Measurements from ENCODE around the gene SPDYA. TPM values are rescaled to one million over a fixed set of nuclear protein-coding genes. Genes with fewer than 3 reads are reported as not detected.
"Not testable (repeated sequence)": the region's sequence is repeated elsewhere in the genome, so short reads cannot be mapped to it uniquely, and the experiment has no call there.

SPDYA gene
- not detected for polyA plus RNA-seq

- no peak within 1 kb of the TSS for H3K27ac ChIP-seq (ENCODE audit: low read depth, low read length)
- 4% methylated on average over 83 to 97 of the region's 97 CpGs for WGBS, 3 donors
Measured at GRCh38 chr2:28810384-28811285, at the start of gene SPDYA. TSS of gene SPDYA (plus strand) at chr2:28810834. CDS start at chr2:28816015, 5,181 bp downstream.

GRCh38 chr2:28761420-28761819, 49.2 kb upstream of the SPDYA start:
- WGBS, 3 donors, result 80 to 89% (median 82%) methylated on average over 3 of the region's 3 CpGs
- H3K27ac ChIP-seq (ENCODE audit: low read depth, low read length), result no peak overlapping the region

DNA sequence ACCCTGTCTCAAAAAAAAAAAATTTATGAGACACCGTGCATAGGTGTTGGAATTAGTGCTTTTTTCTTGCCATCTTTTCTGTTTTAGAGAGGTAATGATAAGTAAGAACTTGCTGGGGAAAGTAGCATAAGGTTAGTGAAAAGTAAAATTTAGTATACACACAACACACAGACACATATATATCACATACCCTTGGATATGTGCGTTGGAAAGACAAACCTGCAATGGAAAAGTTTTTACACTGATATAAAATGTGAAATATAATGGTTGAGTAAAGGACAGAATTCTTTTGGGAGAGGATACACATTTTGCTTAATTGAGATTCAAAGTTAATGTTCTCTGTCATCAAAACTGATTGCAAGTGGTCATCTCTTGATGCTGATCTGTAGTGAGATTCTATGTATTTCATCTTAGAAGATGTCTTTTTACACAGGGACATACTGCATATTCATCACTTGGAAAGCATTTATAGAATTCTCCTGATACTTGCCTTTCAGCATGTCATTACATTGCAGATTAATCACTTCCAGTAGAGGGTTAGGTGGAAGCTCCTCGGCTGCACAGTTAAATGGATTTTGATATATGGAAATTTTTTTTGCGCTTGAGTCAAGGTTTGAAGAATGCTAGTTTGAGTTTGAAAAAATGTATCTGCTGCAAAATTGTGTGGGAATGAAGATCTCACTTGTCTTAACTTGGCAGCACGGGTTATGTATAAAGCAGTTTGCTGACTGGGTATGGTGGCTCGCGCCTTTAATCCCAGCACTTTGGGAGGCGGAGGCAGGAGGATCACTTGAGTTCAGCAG, 45.5 kb upstream of the SPDYA start:
- WGBS, 3 donors, result 79 to 84% (median 84%) methylated on average over 8 of the region's 8 CpGs
- no peak overlapping the region for H3K27ac ChIP-seq (ENCODE audit: low read depth, low read length)

DNA sequence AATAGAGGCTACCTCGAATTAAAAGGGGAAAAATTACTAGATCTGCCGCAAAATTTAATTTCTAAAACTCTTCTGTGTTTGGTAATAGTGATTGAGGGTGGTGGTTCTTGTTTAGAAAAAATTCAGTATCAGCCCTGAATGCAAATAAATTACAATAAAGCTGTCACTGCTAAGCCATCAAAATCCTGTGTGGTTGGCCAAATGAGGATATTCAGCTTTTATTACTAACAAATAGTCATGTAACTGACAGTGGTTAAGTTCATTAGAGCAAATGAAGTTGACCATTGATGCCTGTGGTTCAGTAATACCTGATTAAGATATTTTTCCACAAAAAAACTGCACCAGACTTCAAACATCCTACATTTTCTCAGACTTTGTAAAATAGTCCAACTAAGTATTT, 44.6 kb upstream of the SPDYA start:
- no peak overlapping the region for H3K27ac ChIP-seq (ENCODE audit: low read depth, low read length)
- 88 to 95% (median 88%) methylated on average over 2 of the region's 2 CpGs for WGBS, 3 donors

DNA sequence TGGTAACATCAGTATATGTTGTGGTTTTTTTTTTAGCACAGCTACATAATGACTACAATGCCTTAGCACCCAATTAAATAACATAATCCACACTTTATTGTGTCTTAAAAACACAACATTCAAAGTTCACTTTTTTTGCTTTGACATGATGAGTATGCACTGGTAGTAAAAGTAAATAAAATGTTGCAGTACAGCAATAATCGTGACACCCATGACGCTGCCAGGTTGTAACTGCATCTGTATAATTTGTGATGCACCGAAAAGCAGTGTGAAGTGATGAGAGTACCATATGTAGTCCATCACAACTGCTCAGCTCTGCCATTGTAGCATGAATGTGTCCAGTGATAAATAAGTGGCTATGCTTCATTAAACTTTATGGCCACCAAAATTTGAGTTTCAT, 43.3 kb upstream of the SPDYA start:
- H3K27ac ChIP-seq (ENCODE audit: low read depth, low read length), result no peak overlapping the region
- 80 to 89% (median 80%) methylated on average over 3 of the region's 3 CpGs for WGBS, 3 donors

GRCh38 chr2:28768422-28768821, 42.2 kb upstream of the SPDYA start:
- no peak overlapping the region for H3K27ac ChIP-seq (ENCODE audit: low read depth, low read length)

DNA sequence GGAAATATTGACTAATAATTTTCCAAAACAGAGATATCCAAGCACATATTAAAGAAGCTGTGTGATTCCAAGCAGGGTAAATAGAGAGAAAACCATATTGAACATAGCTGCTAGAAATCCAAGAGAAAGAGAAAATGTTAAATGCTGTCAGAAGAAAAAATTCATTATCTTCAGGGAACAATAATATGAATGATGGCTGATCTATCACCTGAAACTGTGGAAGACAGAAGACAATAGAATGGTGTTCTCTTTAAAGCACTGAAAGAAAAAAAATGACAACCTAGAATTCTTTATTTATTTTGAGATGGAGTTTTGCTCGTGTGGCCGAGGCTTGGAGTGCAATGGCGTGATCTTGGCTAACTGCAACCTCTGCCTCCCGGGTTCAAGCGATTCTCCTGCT, 41.7 kb upstream of the SPDYA start:
- WGBS, 3 donors, result 90 to 97% (median 95%) methylated on average over 5 of the region's 5 CpGs

GRCh38 chr2:28772351-28772750, 38.3 kb upstream of the SPDYA start:
- no peak overlapping the region for H3K27ac ChIP-seq (ENCODE audit: low read depth, low read length)
- 79 to 95% (median 87%) methylated on average over 2 of the region's 2 CpGs for WGBS, 3 donors

More for the DNA sequence above, 41.7 kb upstream of the SPDYA start:
- H3K27ac ChIP-seq (ENCODE audit: low read depth, low read length), result no peak overlapping the region

DNA sequence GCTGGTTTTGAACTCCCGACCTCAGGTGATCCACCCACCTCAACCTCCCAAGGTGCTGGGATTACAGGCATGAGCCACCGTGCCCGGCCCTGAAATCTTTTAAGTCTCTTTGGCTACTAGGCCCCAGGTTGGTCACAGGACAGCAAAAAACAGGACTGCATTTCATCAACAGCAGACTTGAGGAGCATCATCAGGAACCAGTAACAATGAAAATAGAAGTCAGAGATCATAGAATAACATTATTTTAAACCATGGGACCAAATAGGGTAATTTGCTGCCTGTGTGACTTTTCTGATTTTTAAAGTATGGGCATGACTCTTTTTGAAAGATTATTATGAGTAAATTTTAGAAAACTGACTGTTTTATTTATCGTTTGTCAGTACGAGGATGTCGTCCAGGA, 34.2 kb upstream of the SPDYA start:
- WGBS, 3 donors, result 84 to 93% (median 86%) methylated on average over 6 of the region's 6 CpGs
- H3K27ac ChIP-seq (ENCODE audit: low read depth, low read length), result no peak overlapping the region

- 91 to 95% (median 93%) methylated on average over 5 of the region's 5 CpGs for WGBS, 3 donors
Measured at GRCh38 chr2:28778392-28778791, 32.2 kb upstream of the SPDYA start.

DNA sequence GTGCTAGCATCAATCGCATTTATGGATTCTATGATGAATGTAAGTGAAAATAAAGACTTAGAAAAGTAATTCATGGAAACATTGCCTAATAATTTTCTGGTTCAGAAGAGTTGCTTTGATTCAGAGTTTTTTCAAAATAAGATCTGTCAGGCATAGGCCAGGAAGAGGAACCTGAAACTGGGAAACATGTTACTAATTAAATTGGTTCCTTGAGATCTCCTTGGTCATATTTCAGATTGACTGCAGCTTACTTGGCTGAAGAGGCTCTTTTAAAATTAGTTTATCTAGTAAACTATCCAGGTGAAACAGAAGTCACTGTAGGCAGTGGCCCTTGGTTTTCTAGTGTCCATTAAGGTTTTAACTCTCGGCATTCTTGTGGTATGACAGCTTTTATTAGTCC, 31.6 kb upstream of the SPDYA start:
- H3K27ac ChIP-seq (ENCODE audit: low read depth, low read length), result no peak overlapping the region

More at GRCh38 chr2:28778392-28778791, 32.2 kb upstream of the SPDYA start:
- H3K27ac ChIP-seq (ENCODE audit: low read depth, low read length), result no peak overlapping the region

DNA sequence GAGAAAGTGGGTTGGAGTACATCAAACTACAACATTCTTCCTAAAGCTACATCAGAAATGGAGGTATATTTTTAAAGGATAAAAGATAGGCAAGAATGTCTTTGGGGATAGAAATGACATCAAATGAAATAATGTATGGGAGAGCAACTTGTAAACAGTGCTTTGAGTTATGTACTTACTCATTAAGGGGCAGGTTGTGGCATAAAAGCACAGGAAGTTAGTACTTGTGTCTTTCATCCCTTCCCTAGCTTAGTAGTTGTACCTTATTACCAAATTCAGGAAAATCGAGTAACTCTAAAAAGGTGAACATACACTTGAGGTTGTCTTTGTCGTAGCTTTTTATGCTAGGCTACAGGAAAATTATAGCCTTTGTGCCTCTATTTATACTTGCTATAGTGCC, 30.1 kb upstream of the SPDYA start:
- H3K27ac ChIP-seq (ENCODE audit: low read depth, low read length), result no peak overlapping the region
- 78 to 84% (median 82%) methylated on average over 2 of the region's 2 CpGs for WGBS, 3 donors

More for the DNA sequence above, 31.6 kb upstream of the SPDYA start:
- 93 to 96% (median 93%) methylated on average over 2 of the region's 2 CpGs for WGBS, 3 donors

DNA sequence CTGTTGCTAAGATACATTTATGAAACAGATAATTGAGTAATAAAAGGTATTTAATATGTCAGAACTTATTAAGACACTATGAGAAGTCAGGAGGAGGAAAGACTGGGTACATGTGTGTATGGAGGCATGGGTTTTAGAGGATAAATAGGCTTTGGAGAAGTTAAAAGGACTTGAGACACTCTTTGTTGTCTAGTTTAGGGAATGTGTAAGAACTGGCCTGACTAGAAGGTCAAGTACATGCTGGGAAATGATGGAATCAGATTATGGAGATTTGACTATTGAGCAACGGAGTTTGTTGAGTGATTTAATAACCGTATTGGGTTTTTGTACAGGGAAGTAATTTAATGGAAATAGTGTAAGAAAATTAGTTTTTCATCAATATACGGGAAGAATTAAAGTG, 28.2 kb upstream of the SPDYA start:
- 58 to 80% (median 63%) methylated on average over 3 of the region's 3 CpGs for WGBS, 3 donors
- no peak overlapping the region for H3K27ac ChIP-seq (ENCODE audit: low read depth, low read length)

DNA sequence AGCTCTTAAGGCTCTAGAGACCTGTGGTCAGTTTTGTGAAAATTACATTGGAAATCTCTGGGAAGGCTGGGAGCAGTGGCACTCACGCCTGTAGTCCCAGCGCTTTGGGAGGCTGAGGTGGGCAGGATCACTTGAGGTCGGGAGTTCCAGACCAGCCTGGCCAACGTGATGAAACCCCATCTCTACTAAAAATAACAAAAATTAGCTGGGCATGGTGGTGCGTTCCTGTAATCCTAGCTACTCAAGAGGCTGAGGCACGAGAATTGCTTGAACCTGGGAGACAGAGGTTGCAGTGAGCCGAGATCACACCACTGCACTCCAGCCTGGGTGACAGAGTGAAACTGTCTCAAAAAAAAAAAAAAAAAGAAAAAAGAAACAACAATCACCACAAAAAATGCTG, 26.1 kb upstream of the SPDYA start:
- not testable (repeated sequence) for H3K27ac ChIP-seq (ENCODE audit: low read depth, low read length)
- WGBS, 3 donors, result 91 to 95% (median 93%) methylated on average over 7 of the region's 7 CpGs

GRCh38 chr2:28796620-28797019, 14.0 kb upstream of the SPDYA start:
- 82% methylated on average over 4 of the region's 4 CpGs for WGBS, 3 donors
- H3K27ac ChIP-seq (ENCODE audit: low read depth, low read length), result no peak overlapping the region

- no peak overlapping the region for H3K27ac ChIP-seq (ENCODE audit: low read depth, low read length)
- WGBS, 3 donors, result 90 to 93% (median 92%) methylated on average over 3 of the region's 3 CpGs
Measured at GRCh38 chr2:28801726-28802125, 8.9 kb upstream of the SPDYA start.

GRCh38 chr2:28802975-28803429, 7.6 kb upstream of the SPDYA start:
- no peak overlapping the region for H3K27ac ChIP-seq (ENCODE audit: low read depth, low read length)
- WGBS, 3 donors, result 52 to 76% (median 52%) methylated on average over 4 of the region's 4 CpGs

- H3K27ac ChIP-seq (ENCODE audit: low read depth, low read length), result no peak overlapping the region
- 75 to 81% (median 80%) methylated on average over 10 of the region's 10 CpGs for WGBS, 3 donors
Measured at GRCh38 chr2:28809927-28810326, 707 bp upstream of the SPDYA start.

- H3K27ac ChIP-seq (ENCODE audit: low read depth, low read length), result no peak overlapping the region
- 87 to 93% (median 90%) methylated on average over 3 of the region's 3 CpGs for WGBS, 3 donors
Measured at GRCh38 chr2:28818053-28818452, 7.4 kb downstream of the SPDYA start.

Measured in adipose tissue (tissue), 3 donors.